CD4-positive, alpha-beta T cell treated with Interleukin-4 for 4 hours (primary cell): ENCODE results near the gene LHX4.

Experiments used
- DNase-seq: peaks from one replicate; pipeline ENCODE4 v3.0.0-alpha.2; 2020

LHX4 gene

DNA sequence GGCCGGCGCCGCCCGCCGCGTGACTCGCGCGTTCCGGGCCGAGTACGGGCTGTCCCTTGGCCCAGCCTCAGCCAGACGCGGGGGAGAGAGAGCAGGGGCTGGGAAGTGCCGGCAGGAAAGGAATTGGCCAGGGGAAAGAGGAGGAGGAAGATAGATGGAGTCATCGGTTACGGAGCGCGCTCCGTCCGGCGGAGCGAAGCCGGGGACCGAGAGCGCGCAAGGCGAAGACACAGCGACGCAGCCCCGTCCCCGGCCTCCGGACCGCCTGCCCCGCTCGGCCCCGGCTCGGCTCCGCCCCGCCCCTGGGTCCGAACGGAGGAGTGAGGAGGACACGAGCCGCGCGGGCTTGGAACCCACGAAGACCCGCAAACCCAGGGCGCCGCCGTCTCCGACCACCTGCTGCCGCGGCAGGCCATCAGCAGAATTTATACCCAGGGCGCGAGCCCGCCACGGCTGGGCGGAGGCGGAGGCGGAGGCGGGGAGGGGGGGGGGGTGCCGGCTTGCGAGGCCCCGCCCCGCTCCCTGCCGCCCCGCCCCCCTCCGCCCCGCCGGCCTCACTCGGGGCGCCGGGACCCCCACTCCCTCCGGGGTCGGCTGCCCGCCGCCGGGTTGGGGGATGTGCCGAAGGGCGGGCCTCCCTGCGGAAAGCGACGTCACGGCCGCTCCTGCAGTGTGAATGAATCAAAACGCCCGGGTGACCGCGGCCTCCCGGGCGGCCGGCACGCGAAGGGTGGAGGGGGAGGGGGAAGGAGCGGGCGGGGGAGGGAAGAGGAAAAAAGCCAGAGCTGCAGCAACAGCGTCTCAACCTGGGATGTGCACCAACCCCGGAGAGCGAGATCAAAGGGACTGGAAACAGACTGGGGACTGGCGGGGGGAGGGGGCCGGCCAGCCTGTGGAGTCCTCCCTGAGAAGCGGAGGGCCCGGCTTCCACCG is at the start of gene LHX4:
Gene LHX4 (plus strand): TSS at position 782 of the 933 bp plus-strand sequence. CDS start 266 bp downstream, outside the sequence.
- no peak for DNase-seq

DNA sequence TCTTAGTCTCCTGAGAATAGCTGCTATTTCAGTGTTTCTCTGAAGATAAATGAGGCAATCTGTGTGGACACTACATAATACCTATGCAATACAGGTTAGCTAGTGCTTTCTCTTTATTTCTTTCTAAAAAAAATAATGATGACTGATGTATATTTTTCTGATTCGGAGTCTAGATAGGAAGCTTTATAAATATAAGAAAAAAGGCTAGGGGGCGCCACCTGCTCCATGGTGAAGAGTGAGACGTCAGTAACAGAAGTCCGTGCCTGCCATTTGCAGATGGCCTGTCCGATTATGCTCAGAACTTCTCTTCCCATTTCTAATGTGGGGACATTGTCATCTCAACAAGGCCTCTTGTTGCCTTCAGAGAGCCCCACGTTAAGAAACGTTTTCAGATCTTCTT is 49.0 kb upstream of the LHX4 start:
- DNase-seq = no peak

DNA sequence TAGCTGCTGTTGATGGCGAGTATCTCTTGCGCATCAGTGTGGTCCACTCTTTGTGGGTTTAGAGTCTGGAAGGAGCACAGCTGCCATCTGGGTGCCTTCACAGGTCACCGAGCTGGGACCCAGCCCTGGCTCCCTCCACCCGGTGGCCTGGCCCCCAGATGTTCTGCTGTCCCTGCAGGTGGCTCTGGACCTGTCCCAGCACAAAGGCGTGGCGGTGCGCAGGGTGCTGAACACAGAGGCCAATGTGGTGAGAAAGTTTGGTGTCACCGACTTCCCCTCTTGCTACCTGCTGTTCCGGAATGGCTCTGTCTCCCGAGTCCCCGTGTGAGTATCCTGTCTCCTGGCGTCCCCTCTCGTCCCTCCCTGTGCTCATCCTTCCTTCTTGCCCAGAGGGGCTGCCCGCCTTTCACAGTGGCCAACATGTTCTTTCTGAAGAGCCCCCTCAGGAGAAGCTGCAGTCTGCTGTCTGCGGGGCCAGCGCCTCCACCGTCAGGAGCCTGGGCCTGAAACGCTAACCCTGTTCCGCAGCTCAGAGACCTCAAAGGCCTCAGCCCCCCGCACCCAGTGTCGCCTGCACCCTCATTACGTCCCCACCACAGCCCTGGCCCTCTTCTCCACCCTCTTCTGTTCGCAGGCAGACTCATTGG is 47.9 kb upstream of the LHX4 start:
- no peak for DNase-seq

DNA sequence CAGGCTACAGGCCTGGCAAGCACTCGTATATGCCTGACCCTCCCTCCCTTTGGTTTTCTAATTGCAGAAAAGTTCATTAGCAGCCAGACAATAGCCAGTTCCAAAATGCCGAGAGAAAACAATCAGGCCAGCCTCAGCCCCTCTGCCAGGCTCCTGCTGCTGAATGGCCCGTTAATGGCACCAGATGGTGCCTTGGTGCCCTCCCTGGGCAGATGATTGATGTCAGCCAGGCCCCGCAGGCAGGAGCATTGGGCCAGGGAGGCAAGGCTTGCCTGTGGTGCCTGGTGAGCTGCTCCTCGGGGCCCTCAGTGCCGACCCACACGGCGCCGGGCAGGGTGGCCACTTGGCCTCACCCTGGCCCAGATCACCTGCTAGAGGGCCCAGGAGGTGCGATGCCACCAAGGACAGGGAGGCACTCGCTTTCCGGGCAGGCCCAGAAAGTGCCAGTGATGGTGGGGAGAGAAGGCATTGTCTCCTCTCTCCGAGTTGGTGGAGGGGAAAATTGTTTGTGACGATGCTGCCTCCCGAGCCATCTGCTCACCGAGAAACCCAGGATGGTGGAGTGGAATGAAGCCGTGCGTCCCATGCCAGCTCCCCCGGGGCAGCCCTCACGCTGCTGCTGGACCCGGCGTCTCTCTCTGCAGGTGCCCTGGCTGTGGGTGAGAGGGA is 47.3 kb upstream of the LHX4 start:
- no peak for DNase-seq

DNA sequence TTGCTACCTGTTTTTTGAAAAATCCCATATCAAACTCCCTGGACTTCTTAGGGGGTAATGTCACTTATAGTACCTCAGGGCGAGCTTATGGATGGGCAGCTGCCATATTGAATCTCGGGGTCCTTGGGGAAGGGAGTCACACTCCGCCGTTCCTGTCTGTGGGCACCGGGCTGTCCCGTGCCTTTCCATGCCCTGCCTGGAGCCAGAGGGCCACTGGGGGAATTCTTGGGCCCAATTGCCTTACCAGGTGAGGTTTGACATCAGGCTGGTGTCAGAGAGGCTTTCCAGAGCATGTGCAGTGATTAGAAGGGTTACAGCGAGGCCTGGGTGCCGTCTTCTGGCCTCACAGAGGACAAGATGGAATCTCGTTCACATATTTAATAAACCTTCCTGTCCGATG is 46.6 kb upstream of the LHX4 start:
- DNase-seq = no peak

DNA sequence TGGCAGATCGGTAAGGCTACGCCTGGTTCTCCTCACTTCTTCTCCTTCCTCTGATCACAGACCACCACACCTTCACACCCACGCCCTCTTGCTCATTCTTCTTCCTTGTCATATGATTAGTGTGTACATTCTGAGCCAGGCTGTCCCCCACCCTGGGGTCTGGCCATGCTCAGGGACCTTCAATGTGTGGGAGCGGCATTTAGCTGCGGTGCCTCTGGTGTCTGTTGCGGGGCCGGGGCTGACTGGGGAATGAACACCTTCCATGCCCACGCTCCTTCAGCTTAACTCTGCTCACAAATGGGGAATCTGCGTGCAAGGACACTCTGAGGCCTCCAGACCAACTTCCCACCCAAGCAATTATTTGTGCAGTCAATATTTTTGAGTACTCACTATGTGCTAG is 46.0 kb upstream of the LHX4 start:
- no peak for DNase-seq

DNA sequence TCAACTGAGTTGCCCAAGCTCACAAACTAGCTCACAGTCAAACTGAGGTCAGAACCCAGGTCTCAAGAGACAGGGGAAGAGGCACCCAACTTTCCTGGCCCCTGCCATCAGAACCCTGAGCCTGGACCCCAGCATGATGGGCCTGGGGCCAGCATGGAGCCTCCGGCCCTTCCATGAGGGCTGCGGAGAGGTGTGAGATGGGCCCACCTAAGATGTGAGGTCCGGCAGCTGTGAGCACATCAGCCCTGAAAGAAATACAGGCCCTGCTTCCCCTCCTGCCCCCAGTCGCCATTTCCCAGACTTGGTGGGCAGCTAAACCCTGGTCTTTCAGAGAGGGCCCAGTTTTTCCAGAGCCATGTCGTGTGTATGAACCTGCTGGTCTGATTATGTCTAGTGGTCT is 44.8 kb upstream of the LHX4 start:
- no peak for DNase-seq

DNA sequence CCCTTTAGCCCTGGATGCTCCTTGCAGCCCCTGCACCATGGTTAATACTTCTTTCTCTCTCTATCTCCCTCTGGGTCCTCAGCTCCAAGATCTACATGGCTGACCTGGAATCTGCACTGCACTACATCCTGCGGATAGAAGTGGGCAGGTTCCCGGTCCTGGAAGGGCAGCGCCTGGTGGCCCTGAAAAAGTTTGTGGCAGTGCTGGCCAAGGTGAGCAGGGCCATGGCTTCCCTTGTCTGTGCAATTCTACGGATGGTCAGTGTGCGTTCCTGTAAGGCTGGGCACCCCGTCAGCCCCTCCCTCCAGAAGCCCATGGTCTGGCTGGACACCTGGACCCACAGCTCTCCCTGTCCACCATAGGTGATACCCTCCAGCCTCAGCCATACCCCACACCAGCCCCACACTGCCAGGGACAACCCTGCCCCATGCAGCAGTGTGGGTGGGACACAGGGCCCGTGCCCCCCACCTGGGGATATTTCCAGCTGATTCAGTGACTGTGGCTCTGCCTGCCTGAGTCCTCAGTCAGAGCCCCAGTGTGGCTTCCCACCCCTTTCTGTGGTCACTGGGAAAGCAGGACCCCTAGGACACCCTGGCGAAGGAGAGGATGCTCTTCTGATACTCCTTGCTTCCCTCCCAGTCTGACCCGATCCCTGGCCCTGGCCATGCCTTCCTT is 44.0 kb upstream of the LHX4 start:
- no peak for DNase-seq

DNA sequence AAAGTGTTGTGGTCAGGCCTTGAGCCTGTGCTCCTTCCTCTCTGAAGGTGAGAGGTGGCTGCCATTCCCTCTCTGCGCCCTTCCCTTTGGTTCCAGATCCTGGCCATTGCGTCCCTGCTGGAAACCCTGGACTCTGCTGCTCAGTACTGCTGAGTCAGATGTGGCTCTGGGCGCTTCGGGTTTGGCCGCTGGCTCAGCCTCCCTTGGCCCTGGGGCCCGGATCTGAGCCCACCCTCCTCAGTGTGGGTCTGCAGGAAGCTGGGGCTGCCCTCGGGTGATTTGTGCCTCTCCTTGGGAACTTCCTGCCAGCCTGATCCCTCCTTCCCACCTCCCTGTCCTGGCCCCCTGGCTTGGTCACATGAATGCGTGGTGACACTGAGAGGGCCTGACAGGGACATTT is 43.2 kb upstream of the LHX4 start:
- DNase-seq = no peak

DNA sequence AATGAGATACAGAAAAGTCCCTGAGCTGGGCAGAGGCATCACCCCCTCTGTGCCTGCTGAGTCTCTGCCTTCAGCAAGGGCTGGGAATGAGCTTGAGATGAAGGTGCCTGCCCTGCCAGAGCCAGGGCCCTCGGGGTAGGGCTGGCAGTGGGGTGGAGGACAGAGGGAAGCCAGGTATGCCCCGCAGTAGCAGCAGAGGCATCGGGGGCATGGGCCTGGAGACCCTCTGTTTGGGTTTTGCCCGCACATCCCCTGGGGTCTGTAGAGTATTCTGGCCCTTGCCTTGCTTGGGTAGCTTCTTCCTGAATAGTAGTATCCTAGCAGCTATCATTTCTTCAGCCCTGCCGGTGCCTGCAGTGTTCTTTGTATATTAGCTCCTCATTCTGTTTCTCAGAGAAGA is 42.4 kb upstream of the LHX4 start:
- DNase-seq = no peak

DNA sequence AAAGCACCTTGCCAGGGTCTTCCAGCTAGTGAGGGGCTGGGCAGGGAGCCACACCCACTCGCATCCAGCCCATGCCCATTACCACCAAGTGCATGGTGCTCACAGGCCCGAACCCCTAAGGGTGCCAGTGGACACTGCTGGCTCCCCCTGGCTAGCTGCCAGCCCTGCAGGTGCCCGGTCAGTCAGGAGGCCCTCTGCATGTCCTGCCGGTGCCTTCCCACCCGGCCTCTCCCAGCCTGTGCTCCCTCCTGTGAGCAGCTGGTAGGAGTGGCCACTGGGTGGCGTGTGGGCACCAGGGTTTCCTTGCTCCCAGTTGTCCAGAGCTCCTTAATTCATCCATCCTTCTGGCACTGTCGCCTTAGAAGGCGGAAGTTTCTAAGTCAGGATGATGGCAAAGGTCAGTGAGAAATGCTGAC is 42.0 kb upstream of the LHX4 start:
- no peak for DNase-seq

DNA sequence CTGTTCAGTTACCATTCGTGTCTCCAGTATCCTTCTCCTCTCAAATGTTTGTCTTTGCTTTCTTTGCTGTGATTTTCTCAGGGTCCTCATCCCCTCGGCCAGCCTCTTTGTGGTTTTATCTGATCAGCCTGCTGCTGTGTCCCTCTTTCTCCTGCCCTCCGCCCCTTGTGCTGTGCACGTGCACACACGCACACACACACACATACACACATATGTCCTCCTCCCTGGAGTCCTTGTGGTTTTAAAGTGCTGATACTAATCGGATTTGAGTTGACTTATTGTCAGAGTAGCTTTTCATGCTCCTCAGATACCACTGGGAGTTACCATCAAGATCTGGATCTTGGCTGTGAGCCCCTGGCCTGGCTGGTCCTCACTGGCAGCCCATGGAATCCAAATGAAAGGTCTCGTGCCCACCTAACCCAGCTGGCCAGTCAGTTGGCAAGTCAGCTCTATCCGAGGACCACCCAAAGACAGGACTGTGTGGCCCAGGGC is 41.3 kb upstream of the LHX4 start:
- DNase-seq = no peak

DNA sequence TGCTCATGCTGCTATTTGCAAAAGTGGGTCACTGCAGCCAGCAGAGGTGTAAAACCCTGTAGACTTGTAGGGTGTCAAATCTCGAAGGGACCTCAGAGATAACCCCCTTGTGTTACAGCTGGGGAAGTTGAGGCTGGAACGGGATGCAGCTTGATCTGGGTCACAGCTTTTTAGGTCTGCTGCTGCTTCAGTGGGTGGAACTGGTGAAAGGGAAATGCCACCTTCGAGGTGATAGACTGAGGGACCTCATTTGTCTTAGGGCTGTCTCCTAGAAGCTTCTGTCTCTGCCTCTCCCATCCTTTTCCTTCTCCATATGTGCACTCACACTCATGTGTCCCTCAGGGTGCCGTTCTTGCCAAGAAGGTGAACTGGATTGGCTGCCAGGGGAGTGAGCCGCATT is 40.0 kb upstream of the LHX4 start:
- peak; percentile 5 for DNase-seq

DNA sequence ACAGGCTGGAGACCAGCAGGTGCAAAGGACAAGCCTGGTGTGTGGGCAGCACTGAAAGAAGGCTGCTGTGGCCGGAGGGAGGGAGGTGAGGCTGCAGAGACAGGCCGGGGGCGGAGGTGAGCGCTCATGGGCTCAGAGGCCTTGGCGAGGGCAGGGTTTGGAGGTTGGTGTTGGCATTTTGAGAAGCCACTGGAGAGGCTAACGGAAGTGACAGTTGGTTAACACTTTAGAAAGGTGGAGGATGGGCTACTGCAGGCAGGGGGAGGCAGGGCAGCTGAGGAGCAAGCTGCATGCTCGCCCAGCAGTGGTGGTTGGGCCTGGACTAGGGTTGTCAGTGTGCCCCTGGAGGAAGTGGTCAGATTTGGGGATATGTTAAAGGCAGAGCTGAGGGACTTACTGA is 37.9 kb upstream of the LHX4 start:
- no peak for DNase-seq

DNA sequence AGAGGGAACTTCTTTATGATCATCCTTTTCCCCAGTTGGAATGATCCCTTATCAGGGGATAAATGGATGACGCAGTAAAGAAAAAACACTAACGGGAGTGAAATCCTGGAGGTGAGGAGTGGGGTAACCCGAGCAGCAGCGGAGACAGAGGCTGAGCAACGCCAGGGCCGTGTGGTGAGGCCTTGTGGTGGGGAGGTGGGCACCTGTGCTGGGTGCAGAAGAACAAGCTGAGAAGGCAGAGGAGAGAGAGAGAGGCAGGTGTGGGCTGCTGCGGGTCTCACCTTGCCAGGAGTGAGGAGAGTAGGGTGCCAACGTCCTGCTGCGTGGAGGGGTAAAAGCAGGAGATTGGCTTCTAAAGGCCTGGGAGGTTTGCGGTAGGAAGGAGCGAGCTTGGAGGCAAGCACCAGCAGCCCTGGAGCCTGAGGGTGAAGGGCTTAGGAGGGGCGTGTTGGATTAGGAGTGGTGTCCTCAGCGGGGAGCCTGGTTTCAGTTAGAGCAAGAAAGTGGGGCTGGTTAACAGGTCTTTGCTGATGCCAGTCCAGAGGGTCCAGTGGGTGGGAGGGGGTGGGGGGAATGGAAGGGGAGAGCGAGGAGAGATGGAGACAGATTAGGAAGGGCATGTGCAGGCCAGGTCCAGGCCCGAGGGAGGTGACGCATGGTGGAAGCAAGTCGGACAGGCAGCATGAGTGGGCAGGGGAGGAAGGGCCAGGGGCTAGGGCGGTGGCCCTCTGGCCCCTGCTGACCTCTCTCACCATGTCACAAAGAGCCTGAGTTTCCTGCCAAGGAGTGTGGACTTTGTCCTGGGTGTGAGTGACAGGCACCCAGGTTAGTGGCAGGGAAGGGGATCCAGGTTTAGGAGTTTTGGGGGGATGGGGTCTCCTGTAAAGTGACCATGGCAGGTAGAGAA is 36.7 kb upstream of the LHX4 start:
- no peak for DNase-seq

DNA sequence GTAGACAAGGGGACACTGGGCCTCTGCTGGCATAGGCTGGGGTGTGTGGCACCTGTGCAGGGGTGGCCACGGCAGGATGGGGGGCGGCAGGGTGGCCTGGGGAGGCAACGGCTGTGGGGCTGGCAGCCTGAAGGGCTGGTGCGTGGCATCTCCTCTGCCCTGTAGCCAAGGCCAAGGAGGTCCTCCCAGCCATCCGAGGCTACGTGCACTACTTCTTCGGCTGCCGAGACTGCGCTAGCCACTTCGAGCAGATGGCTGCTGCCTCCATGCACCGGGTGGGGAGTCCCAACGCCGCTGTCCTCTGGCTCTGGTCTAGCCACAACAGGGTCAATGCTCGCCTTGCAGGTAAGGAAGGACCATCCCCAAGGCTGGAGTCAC is 36.0 kb upstream of the LHX4 start:
- no peak for DNase-seq

DNA sequence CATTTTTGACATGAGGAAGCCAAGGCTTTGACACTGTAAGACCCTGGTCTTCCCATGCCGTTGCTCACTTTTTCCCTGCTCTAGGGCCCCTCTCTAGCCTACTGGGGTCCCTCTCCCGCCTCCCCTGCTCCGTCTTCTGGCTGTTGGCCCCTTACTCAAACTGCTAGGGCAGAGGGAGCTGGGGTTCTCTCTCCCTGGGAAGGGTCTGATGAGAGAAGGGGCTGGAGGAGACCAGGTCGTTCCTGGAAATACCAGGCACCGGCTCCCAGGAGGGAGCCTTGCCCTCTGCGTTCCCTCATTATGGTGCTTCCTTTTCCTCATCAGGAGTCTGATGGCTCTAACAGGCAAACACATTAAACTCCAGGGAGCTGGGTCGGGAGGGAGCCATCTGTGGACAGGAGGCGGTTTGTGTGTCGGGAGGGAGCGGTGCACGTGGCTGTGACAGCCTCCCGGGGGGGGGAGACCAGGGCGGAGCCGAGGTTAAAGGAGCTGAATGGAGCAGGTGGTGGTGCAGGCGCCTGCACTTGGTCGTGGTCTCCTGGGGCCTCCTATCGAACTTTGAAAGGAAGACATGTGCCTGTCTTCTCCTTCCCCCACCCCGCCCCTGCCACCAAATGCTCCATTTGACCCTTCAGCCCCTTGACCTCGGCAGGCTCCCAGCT is 35.4 kb upstream of the LHX4 start:
- no peak for DNase-seq

DNA sequence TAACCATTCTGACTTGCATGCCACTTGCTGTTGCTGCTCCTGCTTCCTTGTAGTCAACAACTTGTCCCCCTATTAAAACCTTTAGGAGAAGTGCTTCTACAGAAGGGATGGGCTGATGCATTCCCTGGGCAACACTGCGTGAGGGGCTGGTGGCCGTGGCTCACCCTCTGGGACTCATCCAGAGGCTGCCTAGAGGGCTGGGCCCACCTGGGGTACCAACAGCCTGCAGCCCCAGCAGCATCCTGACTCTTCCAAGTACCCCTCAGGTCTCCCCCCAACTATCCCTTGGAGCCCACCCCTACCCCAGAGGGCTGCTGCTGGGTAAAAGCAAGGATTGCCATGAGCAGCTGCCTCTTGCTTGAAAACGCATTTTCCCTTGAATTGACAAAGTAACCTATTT is 34.7 kb upstream of the LHX4 start:
- no peak for DNase-seq

DNA sequence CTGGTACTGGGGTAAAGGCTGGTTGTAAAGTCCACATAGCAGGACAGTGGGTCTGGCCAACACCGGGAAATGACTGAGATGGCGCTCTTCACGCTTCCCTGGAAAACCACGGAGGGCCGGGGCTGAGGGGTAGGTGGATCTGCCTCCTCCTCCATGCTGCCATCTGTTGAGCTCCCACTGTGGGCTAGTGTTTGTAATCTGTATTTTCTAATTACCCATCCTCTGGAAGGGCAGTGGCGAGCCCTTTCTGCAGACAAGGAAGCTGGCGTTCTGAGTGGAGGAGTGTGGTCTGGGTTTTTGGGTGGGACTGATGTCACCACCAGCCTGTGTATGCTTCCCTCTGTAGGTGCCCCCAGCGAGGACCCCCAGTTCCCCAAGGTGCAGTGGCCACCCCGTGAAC is 34.1 kb upstream of the LHX4 start:
- DNase-seq = no peak

DNA sequence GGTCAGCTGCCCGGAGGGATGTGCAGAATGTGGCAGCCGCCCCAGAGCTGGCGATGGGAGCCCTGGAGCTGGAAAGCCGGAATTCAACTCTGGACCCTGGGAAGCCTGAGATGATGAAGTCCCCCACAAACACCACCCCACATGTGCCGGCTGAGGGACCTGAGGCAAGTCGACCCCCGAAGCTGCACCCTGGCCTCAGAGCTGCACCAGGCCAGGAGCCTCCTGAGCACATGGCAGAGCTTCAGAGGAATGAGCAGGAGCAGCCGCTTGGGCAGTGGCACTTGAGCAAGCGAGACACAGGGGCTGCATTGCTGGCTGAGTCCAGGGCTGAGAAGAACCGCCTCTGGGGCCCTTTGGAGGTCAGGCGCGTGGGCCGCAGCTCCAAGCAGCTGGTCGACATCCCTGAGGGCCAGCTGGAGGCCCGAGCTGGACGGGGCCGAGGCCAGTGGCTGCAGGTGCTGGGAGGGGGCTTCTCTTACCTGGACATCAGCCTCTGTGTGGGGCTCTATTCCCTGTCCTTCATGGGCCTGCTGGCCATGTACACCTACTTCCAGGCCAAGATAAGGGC is 33.5 kb upstream of the LHX4 start:
- no peak for DNase-seq

DNA sequence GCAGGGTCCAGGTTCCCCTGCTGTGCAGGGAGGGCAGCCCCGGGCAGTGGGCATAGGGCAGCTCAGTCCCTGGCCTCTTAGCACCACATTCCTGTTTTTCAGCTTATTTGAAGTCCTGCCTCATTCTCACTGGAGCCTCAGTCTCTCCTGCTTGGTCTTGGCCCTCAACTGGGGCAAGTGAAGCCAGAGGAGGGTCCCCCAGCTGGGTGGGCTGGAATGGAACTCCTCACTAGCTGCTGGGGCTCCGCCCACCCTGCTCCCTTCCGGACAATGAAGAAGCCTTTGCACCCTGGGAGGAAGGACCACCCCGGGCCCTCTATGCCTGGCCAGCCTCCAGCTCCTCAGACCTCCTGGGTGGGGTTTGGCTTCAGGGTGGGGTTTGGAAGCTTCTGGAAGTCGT is 32.8 kb upstream of the LHX4 start:
- no peak for DNase-seq
